NCI-H1694 treated with DMSO at 0.1 percent for 48 hours (cell line): ENCODE measurements around the gene TEPSIN.

Experiments used
- DNase-seq: peaks from one replicate; lab custom pipeline; 2025; lab: John Stamatoyannopoulos, UW

The TEPSIN gene

DNA sequence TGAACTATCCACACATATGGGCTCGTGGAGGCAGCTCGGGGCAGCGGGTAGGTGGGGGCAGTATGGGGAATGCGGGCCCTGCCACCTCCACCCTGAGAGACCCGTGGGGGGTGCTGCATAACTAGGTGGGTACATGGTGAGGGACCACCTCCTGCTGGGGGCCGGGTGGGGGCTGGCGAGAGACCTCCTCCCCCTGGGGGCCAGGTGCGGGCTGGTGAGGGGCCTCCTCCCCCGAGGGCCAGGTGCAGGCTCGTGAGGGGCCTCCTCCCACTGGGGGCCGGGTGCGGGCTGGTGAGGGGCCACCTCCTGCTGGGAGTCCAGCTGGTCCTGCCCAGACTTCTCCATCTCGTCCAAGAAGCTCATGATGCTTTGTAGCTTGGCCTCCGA lies 41.5 kb downstream of the TEPSIN start:
- DNase-seq: no peak

DNA sequence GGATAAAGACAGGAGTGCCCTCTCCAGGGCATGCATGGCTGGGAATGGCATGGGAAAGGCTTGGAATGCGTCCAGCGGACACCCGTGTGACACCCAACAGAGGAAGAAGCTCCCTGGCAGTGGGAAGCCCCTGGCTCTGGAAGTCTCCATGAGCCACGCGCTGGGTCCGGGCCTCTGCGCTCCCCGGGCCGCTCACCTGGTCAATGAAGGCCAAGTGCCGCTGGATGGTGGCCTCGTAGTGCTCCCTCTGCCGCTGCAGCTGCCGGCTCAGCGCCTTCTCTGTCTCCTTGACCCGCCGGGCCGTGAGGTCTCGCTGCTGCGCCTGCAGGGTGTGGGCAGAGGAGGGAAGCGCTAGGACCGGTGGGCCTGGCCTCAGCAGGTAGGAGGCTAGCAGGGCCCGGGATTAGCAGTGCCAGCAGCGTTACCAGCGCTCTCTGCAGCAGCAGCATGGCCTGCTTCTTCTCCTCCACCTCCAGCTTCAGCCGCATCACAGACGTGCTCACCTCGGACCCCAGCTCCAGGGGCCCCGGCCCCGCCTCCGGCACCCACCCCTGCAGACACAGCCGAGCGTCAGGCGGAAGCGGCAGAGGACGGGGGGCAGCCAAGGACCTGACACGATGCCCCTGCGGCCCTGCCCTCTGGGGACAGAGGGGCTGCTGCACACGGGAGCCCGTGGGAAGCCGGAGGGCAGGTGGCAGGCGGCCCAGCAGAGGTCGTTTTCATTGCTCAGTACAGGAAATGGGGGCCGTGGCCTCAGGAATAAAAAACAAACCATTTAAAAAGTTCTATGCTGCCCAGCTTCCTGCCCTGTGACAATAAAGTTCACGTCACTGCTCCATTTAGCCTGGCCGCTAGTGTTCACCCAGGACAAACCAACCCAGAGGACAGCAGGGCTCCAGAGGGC lies 42.1 kb downstream of the TEPSIN start:
- no peak for DNase-seq

DNA sequence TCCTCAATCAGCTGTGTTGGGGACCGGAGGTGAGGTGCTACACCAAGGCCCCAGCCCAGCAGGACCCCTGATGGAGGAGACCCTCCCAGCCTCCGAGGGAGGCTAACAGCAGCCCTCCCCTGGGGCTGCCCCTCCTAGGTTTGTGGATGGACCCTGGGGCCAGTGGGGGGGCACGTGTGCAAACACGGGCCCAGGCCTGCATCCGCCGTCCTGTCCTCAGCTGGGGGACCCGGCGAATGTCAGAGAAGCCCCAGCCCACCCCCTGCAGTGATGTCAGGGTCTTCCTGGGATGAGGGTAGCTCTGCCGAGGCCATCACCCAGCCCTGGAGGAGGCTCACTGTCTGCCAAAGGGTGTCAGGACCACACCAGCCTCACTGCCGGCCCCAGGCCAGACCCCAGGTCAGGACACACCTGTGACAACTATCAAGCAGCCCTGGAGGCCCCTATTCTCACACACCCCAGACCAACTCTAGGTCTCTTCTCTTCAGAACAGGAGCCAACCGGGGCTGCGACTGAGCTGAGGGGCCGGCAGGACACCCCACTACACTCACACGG lies 42.8 kb downstream of the TEPSIN start:
- DNase-seq: no peak

DNA sequence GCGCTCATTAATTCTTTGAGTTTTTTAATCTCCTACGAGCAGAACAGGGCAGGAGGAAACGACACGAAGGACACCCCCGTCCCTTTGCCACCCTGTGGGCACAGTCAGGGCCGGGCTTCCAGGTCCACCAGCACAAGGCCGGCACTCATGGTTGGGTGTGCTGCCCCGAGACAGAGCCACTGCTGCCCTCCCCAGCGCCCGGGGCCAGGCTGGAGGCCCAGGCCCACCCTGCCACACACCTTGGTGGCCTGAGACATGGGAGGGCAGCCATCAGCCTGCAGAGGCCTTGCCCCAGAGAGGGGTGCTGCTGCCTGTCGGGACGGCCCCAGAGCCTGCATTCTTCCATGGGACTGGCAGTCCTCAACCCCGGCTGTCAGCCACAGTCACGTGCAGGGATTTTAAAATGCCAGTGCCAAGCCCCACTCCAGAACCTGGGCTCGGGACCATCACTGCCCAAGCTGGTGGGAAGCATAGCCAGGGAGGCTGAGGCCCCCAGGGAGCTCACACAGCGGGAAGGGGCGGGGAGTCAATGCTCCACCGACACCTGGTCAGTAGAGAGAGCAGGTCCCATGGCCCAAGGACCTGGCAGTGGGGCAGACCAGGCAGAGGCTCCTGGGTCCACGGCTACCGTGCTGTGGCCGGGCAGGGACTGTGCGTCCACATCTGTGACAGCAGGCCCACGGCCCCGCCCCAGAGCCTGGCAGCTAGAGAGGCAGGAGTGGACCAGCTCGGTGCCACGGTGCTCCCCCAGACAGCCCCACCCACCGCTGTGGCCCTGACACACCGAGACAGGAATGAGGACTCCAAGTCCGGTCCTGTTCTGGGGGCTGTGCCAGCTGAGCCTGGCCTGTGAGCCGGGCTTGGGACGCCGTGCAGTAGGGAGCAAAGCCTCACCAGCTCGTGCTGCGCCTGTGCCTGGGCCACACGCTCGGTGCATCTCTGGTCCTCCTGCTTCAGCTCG lies 43.6 kb downstream of the TEPSIN start:
- no peak for DNase-seq

DNA sequence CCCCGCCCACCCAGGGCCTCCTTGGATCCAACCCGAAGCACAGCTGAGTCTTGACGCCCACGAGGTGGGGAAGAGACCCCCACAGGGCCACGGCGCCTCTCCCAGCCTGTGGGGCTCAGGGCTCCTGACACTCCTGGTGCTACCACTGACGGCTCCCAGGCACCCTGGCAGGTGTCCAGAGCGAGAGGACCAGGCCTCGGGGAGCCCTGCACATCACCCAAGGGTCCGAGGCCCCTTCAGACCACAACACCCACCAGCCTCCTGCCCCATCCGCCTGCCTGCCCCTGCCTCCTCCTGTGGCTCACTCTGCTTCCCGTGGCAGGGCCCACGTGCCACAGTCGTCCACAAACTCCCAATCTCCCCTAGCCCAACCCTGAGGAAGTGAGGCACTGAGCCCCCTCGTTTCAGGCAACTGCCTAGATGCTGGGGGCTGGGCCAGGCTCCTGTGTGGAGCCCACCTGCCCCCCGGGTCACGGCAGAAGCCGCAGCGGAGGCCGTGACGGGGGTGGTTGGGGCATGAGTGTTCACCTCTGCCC lies 44.6 kb downstream of the TEPSIN start:
- DNase-seq: no peak

DNA sequence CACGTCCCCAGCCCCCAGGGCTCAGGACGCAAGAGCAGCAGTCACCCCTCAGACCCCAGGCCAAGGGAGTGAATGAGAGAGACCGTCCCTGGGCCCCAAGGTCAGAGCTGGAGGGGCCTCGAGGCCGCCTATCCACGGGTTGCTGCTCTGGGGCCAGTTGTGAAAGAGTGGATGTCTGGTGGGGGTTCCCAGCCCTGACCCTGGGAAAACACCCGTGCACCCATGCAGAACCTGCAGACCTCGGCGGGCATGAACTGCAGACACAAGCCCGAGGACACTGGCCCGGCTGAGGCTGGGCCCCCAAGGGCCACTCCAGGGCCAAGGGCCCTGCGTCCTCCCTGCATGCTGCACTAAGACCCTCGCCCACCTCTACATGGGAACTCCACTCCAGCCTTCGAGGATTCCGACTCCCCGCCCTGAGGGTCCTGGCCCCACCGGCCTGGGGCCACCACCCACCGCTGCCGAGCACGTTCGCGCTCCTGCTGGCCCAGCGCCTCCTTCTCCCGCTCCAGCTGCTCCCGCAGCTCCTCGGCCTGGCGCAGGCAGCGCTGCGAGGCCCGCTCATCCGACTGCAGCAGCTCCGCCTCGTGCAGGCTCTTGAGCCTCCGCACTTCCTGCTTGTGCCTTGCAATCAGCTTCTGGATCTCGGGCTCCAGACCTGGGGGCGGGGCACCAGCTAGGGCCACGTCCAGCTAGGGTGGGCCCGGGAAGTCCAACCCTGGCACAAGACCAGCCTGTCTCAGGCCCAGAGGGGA lies 45.2 kb downstream of the TEPSIN start:
- no peak for DNase-seq

DNA sequence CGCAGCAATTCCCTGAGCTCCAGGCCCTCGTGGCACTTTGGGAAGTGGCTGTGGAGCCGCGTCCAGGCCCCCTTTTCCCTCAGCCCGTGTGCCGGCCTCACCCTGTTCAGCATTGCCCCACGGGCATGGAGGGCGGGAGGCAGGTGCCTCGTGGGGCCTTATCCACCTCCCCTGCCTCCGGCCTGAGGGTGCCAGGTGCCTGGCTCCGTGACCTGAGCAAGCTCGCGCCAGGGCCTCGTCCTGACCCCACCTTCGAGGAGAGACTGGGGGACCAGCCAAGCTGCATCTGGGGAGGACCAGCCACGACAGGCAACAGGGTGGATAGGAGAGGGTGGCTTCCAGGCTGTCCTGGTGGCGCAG lies 45.8 kb downstream of the TEPSIN start:
- DNase-seq: no peak

DNA sequence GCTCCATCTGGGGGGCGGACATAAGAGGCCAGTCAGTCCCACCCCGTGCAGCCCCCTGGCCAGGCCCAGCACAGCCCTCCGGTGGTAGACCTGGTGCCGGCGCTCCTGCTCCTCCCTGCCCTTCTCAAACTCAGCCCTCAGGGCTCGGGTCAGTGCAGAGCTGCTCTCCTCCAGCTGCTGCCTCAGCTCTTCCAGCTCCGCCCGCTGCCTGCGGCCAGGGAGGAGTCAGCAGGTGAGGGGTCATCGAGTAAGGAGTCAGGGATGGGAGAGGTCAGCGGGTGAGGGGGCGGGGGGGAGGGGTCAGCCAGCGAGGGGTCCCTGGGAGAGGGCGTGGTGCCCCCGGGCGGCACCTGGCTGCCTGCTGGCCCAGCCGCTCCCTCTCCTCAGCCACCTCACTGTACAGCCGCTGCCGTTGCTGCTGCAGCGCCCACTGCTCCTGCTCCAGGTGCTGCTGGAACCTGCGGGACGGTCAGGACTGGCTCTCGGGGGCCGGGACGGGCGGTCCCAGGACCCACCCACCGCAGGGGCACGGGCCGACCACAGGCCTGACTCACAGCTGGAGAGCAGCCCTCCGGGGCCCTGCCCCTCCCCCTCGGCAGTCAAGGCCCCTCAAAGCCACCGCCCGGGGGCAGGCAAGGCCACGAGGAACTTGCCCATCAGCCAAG lies 46.3 kb downstream of the TEPSIN start:
- DNase-seq: no peak

DNA sequence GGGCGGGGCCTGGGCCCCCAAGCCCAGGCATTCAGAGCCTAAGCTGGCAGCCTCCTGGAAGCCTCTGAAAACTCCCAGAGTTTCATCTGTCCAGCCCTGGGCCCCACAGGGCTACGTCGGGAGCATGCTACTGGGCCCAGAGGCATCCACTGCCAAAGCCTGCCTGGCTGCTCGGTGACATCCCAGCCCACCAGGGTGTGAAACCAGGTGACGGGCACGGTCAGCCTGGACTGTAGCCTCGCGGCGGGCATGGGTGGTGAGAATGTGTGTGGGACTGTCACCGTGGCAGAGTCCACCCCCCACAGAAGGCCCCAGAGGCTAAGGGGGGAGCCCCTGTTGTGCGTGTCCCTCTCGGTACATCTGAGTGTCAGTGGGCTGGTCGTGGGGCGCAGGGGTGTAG lies 47.2 kb downstream of the TEPSIN start:
- no peak for DNase-seq

DNA sequence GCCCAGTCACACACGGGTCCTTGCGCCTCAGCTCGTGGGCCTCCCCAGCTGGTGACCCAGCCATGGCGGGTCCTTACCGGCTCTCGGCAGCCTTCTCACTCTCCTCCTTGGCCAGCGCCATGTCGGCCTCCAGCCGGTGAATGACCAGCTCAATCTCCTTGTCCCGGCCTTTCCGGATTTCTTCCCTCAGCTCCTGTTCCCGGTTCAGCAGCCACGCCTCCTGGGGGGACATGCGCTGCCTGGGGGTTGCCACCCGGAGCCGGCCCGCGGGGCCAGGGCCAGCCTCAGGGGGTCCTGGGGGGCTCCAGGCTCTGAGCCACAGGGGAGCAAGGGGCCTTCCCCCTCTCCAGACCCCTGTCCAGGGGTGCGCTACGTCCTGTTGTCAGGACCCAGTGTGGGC lies 47.7 kb downstream of the TEPSIN start:
- DNase-seq: no peak

DNA sequence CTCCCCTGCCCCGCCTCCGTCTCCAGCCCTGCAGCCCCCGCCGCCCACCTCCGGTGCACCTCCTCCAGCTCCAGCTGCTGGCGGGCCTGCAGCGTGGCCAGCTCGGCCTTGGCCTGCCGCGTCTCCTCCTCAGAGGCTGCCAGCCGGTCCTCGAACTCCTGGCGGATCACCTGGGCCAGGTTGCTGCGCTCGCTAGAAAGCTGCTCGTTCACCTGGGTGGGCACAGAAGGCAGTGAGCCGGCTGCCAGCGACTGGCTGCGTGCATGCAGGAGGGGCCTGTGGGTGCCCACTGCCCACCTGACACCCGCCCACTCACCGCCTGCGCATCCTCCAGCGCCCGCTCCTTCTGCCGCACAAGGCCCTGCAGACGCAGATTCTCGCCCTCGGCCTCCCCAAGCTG lies 48.3 kb downstream of the TEPSIN start:
- no peak for DNase-seq

DNA sequence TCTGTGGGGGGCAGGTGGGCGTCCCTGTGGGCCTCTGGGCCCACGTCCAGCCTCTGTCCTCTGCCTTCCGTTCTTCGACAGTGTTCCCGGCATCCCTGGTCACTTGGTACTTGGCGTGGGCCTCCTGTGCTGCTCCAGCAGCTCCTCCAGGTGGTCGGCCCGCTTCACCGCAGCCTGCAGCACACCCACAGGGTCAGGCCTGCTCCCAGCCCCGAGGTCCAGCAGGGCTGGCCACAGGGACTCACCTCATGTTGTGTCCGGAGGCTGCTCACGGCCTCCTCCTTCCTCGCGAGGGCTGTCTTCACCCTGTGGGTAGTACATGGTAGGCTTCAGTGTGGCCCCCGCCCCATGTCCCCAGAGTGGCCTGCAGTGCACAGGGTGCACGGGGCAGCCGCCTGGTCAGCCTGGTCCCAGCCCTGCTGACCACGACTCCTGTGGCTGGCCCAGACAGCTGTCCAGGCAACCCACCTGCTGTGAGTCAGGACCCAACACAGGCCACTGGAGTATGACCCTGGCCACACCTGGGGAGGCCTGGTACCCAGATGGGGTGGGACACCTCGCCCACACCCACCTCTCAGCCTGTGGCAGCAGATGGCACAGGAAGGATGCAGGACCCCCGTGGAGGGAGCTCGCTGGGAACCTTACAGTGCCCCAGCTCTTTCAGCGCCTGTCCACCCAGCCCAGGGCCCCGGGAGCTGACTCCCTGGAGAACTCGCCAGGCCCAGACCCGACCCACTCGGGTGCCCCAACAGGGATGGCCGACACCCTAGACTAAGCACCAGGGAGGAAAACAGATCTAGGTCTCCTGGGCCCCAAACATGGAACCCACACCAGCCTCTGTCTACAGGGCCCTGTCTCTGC lies 49.0 kb downstream of the TEPSIN start:
- no peak for DNase-seq

DNA sequence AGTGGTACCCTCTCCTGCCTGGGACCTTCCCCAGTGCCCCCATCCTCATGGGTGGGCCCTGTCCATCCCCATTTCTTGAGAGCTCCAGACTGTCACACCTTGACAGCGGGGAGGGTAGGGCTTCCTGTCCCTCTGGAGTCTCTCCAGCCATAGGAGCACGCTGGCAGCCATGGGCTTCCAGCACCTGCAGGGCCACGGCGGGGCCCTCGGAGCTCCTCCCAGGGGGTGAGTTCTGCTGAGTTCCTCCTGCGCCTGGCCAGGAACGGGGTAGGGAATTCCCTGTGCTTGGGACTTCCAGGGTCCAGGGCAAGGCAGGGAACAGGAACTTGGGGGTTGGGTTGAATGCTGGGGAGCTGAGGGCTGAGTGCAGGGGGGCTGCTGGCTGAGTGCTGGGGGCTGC lies 49.8 kb downstream of the TEPSIN start:
- DNase-seq: no peak

DNA sequence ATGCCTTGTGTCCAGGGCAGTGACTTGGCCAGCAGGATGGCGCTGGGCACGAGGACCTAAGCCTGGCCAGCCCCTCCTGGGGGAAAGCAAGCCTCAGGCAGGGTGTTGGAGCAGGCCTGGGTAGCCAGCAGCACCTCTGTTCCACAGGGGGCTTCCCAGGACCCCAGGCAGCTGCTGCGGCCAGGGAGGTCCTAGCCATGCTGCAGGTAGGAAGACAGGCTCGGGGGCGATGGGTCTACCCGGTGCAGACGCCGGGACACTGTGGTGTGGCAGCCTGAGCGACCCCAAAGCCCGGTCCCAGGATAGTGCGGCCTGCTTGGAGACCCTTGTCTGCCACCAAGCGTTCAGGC lies 50.4 kb downstream of the TEPSIN start:
- no peak for DNase-seq

DNA sequence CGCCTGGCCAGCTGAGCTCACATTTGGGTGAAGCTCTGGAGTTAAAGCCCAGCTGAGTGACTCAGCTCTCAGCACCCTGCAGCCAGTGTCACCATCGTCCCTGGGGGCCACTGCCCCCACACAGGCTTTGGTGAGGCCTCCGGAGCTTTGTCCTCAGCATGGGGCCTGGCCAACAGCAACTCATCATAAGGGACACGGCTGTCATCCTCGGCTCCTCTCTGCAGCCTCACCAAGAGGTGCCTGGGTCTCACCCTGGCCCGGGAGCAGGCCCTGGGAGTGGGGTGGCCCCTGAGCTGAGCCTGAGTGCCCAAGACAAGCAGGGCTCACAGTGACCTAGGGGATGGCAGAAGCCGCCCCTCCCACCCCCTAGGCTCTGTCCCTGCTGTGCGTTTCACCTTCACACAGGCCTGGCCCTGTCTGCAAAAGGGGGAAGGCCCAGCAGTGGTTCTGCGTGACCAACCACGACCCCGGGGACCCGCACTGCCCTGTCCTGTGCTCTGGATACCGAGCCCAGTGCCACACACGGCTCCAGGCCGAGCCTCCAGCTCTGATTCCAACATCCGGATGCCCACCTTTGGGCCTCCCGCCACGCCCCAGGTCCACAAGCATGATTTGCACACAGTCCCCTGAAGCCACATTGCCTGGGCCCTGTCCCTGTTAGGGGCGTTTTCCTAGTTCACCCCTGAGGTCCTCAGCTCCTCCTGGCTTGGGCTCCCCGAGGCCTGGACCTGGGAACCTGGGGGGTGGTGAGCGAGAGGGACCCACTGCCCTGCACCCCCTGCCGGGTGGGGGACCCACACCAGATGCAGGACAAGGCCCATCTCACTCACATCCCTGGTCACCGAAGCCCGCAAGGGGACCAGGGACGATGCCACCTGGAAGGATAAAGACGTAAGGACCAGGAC lies 51.0 kb downstream of the TEPSIN start:
- DNase-seq: no peak

DNA sequence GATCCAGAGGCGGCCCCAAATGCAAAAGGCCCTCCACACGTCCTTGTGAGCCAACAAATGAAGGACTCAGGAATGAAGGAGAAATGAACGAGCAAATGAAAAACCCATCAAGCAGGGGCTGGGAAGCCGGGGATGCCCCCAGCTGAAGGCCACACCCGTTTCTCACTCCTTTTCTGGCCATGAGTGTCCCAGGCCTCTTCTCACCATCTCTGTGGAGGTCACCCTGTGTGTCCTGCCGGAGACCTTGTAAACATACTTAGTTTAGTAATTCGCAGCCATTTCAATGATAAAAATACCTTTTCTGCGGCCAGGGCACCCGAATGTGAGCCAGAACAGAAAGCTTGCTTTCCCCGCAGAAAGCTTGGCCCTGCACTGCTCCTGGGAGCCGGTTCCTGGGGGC lies 51.7 kb downstream of the TEPSIN start:
- no peak for DNase-seq

DNA sequence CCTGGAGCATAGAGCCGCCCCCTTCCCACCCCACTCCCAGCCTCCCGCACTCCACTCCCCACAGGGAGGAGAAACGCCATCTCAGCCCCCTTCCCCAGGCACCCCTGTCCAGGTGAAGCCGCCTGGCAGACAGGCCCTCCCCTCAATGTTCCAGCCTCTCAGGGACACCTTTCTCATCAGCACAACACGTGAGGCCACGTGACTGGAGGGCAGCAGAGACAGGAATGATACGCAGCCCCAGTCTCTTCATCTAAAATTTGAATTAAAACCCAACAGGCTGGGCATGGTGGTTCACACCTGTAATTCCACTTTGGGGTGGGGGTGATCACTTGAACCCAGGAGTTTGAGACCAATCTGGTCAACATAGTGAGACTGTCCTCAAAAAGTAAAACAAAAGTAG lies 52.7 kb downstream of the TEPSIN start:
- no peak for DNase-seq

DNA sequence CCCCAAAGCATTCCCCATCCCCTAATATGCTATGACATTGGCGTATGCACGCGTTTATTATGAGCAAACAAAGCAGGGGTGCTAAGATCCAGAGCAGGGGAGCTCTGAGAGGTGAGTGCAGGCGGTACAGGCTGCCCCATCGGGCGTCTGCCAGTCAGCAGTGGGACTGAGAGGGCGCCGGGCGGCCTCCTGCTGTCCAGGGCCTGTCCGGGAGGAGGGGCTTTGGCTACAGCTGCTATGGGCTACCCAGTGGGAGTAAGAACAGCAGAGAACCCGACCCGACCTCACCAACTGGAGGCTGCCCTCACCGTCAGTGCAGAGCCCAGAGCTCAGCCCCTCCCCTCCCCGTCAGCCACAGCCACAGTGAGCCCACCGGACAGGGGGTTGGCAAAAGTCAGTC lies 54.3 kb downstream of the TEPSIN start:
- no peak for DNase-seq

DNA sequence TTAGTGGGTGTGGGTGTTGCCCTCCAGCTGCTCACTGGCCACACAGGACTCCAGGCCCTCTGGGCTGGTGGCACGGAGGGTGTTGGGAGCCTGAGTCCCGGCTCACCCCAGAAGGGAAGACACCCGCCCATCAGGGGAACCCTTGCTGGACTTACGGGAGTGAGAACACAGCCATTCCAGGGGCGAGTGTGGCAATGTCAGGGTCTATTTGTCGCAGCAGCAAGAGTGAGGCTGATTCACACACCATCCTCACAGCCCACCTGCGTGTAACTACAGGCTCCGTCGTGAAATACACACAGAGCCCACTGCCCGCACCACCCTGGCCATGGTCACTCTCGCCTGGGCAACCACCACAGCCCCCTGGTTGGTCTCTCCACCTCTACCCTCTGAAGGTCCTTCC lies 55.0 kb downstream of the TEPSIN start:
- no peak for DNase-seq
